Tibial nerve (tissue), 4 donors: Measurements from ENCODE around the gene ZNF174. TPM values are rescaled to one million over a fixed set of nuclear protein-coding genes. Genes with fewer than 3 reads are reported as not detected.
A peak's percentile ranks its signal among the peaks of the same experiment; 100 is the strongest.

Source experiments
- DNase-seq, 2 donors: peaks; one replicate each; pipeline ENCODE4 v3.0.0-alpha.2; 2019; ENCODE audit warnings: low spot score in 2 of 2
- H3K27ac ChIP-seq, 4 donors: fragments of 200-600 bp; sonication (generic) in 3 of 4; one replicate each; pipeline ENCODE4 v1.5.1; 2017 to 2019; ENCODE audit warnings: mild to moderate bottlenecking in 1 of 4
- H3K27me3 ChIP-seq, 2 donors: fragments of 200-600 bp; sonication (generic) in 1 of 2; one replicate each; pipeline versions ENCODE4 v1.5.1 to v1.6.0; 2017 to 2019
- H3K36me3 ChIP-seq, 3 donors: fragments of 200-600 bp; sonication (generic); one replicate each; pipeline ENCODE4 v1.5.1; 2018 to 2019
- H3K4me1 ChIP-seq, 4 donors: fragments of 200-600 bp; sonication (generic) in 3 of 4; one replicate each; pipeline ENCODE4 v1.5.1; 2017 to 2019
- H3K4me3 ChIP-seq, 4 donors: fragments of 200-600 bp; sonication (generic) in 3 of 4; one replicate each; pipeline ENCODE4 v1.5.1; 2017 to 2019; ENCODE audit warnings: mild to moderate bottlenecking in 1 of 4, moderate library complexity in 1 of 4
- H3K9me3 ChIP-seq, 4 donors: fragments of 200-600 bp; sonication (generic) in 3 of 4; one replicate each; pipeline ENCODE4 v1.5.1; 2017 to 2019
- CTCF ChIP-seq, 5 experiments: fragments of 200-600 bp in 3 of 5; fragments of 450-650 bp in 2 of 5; sonication (generic) in 3 of 5; IDR thresholded peaks; one replicate each; pipeline ENCODE4 v1.5.1; 2016 to 2019; ENCODE audit warnings: antibody characterized with exemption in 5 of 5, mild to moderate bottlenecking in 3 of 5, moderate library complexity in 2 of 5
- EP300 ChIP-seq, 2 donors: sonication (generic); formaldehyde crosslinking; IDR thresholded peaks; one replicate each; pipeline ENCODE4 v1.6.1; 2017; ENCODE audit warnings: antibody characterized with exemption in 2 of 2, mild to moderate bottlenecking in 1 of 2
- POLR2A ChIP-seq, 2 donors: fragments of 450-650 bp; IDR thresholded peaks; one replicate each; pipeline ENCODE4 v1.6.1; 2017; ENCODE audit warnings: antibody characterized with exemption in 2 of 2, mild to moderate bottlenecking in 2 of 2, moderate library complexity in 2 of 2
- WGBS, 2 donors: methylation state at CpG; one replicate each; pipeline ENCODE4 v1.1.5; 2018; 5-methylcytosine and 5-hydroxymethylcytosine counted together
- total RNA-seq, 4 donors: library from RNA; depleted of rRNA; stranded (reverse); fragments of >200 nt; gene quantifications; one replicate each; pipeline ENCODE4 v1.1.0, GENCODE V29; 2016

ZNF174 gene
- total RNA-seq, 4 donors from 2014 or later: 12.0 to 16.7 (median 13.1) TPM

GRCh38 chr16:3408561-3409197 lies 7.7 kb downstream of the ZNF174 start:
- peaks cover 0 to 98% (median 46%) of the 10 kb centered on the region in 4 donors for H3K9me3 ChIP-seq
- peaks cover 0 to 5% (median 0%) of the 10 kb centered on the region in 4 donors for H3K4me1 ChIP-seq

DNA sequence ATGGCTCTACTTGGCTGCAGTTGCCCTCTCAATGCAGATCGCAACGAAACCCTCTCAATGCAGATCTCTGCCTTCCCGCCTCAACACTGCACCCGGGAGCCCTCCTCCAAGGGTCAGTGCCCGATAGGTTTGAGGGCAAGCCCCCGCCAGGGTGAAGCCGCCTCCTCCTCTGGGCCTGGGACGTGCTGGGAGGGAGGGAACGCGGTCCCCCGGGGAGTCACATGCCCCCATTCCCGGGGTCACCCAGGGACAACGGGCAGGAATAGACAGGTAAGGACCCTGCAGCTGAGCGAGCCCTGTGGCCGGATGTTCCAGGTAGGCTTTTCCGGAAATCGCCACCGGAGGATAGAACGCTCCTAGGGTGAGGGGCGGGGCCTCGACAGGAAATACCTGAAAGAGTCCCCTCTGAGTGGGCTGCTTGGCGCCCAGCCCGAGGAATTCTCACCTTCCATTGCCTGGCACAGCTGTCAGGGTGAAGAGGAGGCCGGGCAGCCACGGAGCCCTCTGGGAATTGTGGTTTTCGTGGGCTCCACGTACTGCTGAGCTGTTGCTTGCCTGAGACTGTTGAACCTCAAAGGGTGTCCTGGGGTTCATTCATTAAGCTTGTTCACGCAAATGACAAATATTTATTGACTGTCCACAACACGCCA lies 12.8 kb downstream of the ZNF174 start:
- 38 to 53% methylated on average over 28 of the region's 29 CpGs for WGBS, 2 donors
- Histone ChIP-seq H3K4me3 (no peak overlapping the region), H3K36me3 (peaks cover 0 to 59% (median 1%) of the 10 kb centered on the region in 3 donors), H3K27me3 (no peaks in the 10 kb centered on the region), H3K27ac (no peak overlapping the region), H3K4me1 (no peaks in the 10 kb centered on the region), H3K9me3 (peaks cover 0 to 99% (median 33%) of the 10 kb centered on the region in 4 donors)
- no peak for DNase-seq
- TF ChIP-seq POLR2A (IDR thresholded peaks at IDR 0.05) (no peak), EP300 (IDR thresholded peaks at IDR 0.05) (no peak), CTCF (IDR thresholded peaks at IDR 0.05) (no peak)

More at GRCh38 chr16:3408561-3409197, 7.7 kb downstream of the ZNF174 start:
- Histone ChIP-seq H3K4me3 (no peak overlapping the region), H3K36me3 (peaks cover 9 to 91% (median 47%) of the 10 kb centered on the region in 3 donors), H3K27me3 (no peaks in the 10 kb centered on the region), H3K27ac (no peak overlapping the region)
- no peak for TF ChIP-seq EP300 (IDR thresholded peaks at IDR 0.05)
- TF ChIP-seq CTCF (IDR thresholded peaks at IDR 0.05): no peak
- TF ChIP-seq POLR2A (IDR thresholded peaks at IDR 0.05): no peak
- whole genome bisulfite sequencing, 2 donors: 94 to 98% methylated on average over 12 of the region's 12 CpGs
- no peak for DNase-seq

DNA sequence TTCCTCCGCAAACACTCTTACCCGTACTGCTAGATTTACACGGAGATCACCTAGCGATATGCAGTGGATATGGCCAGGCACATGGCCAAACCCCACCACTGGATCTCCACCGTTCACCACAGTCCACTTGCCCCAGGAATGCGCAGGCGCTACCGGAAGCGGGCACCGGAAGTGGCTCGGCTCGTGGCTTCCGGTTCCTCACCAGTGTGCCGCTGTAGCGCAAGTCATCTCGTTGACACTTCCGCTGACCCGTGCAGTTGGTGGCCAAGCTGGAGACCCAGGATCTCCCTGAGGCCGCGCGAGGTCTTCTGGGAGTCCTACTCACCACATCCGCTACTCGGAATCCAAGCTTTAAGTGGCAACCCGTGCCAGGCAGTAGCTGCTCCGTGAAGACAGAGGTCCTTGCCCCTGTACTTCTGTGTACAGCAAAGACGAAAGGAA lies 30.8 kb downstream of the ZNF174 start:
- peak overlapping the region in 1 of 4 donors; percentile 29 for H3K4me3 ChIP-seq
- WGBS, 2 donors: 67 to 79% methylated on average over 25 to 26 of the region's 26 CpGs
- H3K4me1 ChIP-seq: no peaks in the 10 kb centered on the region
- H3K27me3 ChIP-seq: no peaks in the 10 kb centered on the region
- peaks cover 0 to 21% (median 0%) of the 10 kb centered on the region in 4 donors for H3K9me3 ChIP-seq
- DNase-seq: peak in 1 of 2 donors; percentile 4
- peaks cover 0 to 65% (median 0%) of the 10 kb centered on the region in 3 donors for H3K36me3 ChIP-seq
- H3K27ac ChIP-seq: no peak overlapping the region
- no peak for TF ChIP-seq POLR2A (IDR thresholded peaks at IDR 0.05)
- no peak for TF ChIP-seq CTCF (IDR thresholded peaks at IDR 0.05)
- TF ChIP-seq EP300 (IDR thresholded peaks at IDR 0.05): no peak

DNA sequence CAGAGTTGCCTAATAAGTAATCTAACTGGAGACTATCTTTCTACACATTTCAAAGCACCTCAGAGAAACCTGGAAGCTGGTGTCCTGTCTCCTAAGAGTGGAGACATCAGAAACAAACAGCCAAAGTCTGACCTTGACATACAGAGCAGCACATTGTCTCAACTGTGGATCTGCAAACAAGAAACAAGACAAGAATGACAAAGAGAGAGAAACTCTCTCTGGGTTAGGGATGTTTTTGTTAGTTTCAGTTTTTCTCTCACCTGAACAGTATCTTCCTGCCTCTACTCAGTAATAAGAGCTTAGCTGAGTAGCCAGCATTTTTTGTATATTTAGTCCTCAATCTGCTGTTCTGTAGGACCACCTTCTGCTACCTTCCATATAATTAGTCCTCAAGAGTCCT lies 33.4 kb downstream of the ZNF174 start:
- Histone ChIP-seq H3K36me3 (peaks cover 0 to 72% (median 0%) of the 10 kb centered on the region in 3 donors), H3K27me3 (no peaks in the 10 kb centered on the region), H3K4me1 (no peaks in the 10 kb centered on the region), H3K4me3 (no peak overlapping the region), H3K9me3 (peaks cover 0 to 20% (median 0%) of the 10 kb centered on the region in 4 donors), H3K27ac (no peak overlapping the region)
- no peak for DNase-seq
- TF ChIP-seq POLR2A (IDR thresholded peaks at IDR 0.05): no peak
- TF ChIP-seq CTCF (IDR thresholded peaks at IDR 0.05): no peak
- no peak for TF ChIP-seq EP300 (IDR thresholded peaks at IDR 0.05)

DNA sequence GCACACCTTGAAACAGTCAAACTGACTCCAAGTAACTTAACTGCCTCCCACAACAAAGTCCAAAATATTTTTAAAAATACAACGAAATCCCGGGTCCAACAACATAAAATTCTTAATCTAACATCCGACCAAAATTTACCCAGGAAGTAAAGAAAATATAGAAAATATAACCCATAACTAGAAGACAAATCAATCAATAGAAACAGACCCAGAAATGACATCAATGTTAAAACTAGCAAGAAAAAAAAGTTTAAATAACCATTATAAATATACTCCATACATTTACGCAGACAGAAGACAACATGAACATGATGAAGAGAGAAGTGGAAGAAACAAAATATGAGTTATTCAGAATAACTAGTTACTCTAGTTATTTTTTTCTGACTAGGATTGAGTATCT lies 38.6 kb downstream of the ZNF174 start:
- TF ChIP-seq EP300 (IDR thresholded peaks at IDR 0.05) (no peak), POLR2A (IDR thresholded peaks at IDR 0.05) (no peak), CTCF (IDR thresholded peaks at IDR 0.05) (no peak)
- Histone ChIP-seq H3K27me3 (no peaks in the 10 kb centered on the region), H3K4me1 (peaks cover 0 to 14% (median 2%) of the 10 kb centered on the region in 4 donors), H3K27ac (no peak overlapping the region), H3K9me3 (peaks cover 0 to 26% (median 0%) of the 10 kb centered on the region in 4 donors), H3K36me3 (peaks cover 0 to 66% (median 0%) of the 10 kb centered on the region in 3 donors), H3K4me3 (no peak overlapping the region)
- 91 to 93% methylated on average over 4 of the region's 4 CpGs for WGBS, 2 donors
- DNase-seq: no peak
